GM19324 (cell line): ENCODE data around the gene DRD2.

ENCODE experiments used
- ATAC-seq: cut with Tn5 transposase; IDR thresholded peaks from one replicate; pipeline ENCODE4 v1.9.1; 2021; ENCODE audit warnings: mild to moderate bottlenecking, moderate library complexity; ENCODE audit not compliant: unreplicated experiment, low FRiP score

DRD2 gene

GRCh38 chr11:113405724-113406478 is 69.3 kb downstream of the DRD2 start:
- ATAC-seq = no peak

GRCh38 chr11:113404859-113405430 is 70.3 kb downstream of the DRD2 start:
- ATAC-seq = no peak

- ATAC-seq = no peak
These were observed 73.5 kb downstream of the DRD2 start for GRCh38 chr11:113401718-113402117.

- ATAC-seq = no peak
These were observed 74.5 kb downstream of the DRD2 start for GRCh38 chr11:113400631-113401230.

- no peak for ATAC-seq
These were observed 76.3 kb downstream of the DRD2 start for GRCh38 chr11:113398669-113399430.

- ATAC-seq = no peak
These were observed 77.4 kb downstream of the DRD2 start for GRCh38 chr11:113397821-113398220.

GRCh38 chr11:113397212-113397611 is 78.0 kb downstream of the DRD2 start:
- no peak for ATAC-seq

- ATAC-seq = no peak
These were observed 78.5 kb downstream of the DRD2 start for GRCh38 chr11:113396690-113397089.

GRCh38 chr11:113395782-113396336 is 79.3 kb downstream of the DRD2 start:
- ATAC-seq = no peak

- ATAC-seq = no peak
These were observed 80.3 kb downstream of the DRD2 start for GRCh38 chr11:113394919-113395318.

GRCh38 chr11:113393501-113393985 is 81.7 kb downstream of the DRD2 start:
- no peak for ATAC-seq

GRCh38 chr11:113392236-113392921 is 82.8 kb downstream of the DRD2 start:
- ATAC-seq = no peak

GRCh38 chr11:113389272-113389671 is 85.9 kb downstream of the DRD2 start:
- ATAC-seq = no peak

GRCh38 chr11:113387605-113388211 is 87.5 kb downstream of the DRD2 start, which contains the start of gene ANKK1:
Gene ANKK1 (plus strand): TSS chr11:113387779. CDS start chr11:113387885, 106 bp downstream.
- ATAC-seq = no peak

GRCh38 chr11:113386866-113387265 is 88.3 kb downstream of the DRD2 start:
- ATAC-seq = no peak

GRCh38 chr11:113385749-113386148 is 89.4 kb downstream of the DRD2 start:
- no peak for ATAC-seq

GRCh38 chr11:113384551-113384950 is 90.6 kb downstream of the DRD2 start:
- ATAC-seq = no peak

GRCh38 chr11:113382121-113382520 is 93.1 kb downstream of the DRD2 start:
- ATAC-seq = no peak

GRCh38 chr11:113378692-113379091 is 96.5 kb downstream of the DRD2 start:
- ATAC-seq = no peak
